CD4-positive, alpha-beta T cell treated with Interleukin-2 at 100 ng/mL for 4 hours (primary cell): ENCODE measurements around the gene KLHL17.

Experiments used
- DNase-seq: peaks from one replicate; pipeline ENCODE4 v3.0.0-alpha.2; 2020; ENCODE audit warnings: low spot score

The KLHL17 gene

GRCh38 chr1:923131-923990 lies 37.0 kb upstream of the KLHL17 start, which contains the start of gene SAMD11:
Gene SAMD11 (plus strand): TSS chr1:923923. CDS start chr1:924432, 509 bp downstream.
- DNase-seq, result peak; percentile 66

GRCh38 chr1:923991-924655 lies 36.3 kb upstream of the KLHL17 start:
- DNase-seq, result no peak

DNA sequence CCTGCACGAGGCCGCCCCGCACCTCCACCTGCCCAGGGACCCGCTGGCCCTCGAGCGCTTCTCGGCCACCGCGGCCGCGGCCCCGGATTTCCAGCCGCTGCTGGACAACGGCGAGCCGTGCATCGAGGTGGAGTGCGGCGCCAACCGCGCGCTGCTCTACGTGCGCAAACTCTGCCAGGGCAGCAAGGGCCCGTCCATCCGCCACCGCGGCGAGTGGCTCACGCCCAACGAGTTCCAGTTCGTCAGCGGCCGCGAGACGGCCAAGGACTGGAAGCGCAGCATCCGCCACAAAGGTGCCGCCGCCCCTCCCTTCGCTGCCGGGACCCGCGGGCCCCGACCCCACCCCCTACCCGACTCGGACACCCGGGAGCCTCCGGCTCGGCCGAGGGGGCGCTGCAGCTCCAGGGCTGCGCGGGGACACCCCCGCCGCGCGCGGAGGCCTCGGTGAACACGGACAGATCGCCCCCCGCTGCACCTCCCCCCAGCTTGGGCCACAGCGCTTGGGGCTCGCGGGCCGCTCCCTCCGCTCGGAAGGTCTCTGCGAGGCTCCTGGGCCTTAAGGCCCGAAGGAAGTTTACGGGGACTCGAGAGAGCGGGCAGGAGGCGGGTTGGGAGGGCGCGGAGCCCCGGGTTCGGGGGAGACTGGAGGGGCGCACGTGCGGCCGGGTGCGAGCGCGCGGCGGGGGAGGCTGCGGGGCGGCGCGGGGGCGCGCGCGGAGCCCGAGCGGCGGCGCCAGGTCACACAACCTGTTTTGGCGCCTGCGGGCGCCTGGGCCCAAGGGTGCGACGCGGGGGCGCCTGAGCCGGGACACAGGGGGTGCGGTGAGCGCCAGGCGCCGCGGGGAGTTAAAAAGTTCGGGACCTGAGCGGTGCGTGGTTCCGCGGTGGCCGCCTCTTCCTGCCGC lies 35.5 kb upstream of the KLHL17 start:
- no peak for DNase-seq

DNA sequence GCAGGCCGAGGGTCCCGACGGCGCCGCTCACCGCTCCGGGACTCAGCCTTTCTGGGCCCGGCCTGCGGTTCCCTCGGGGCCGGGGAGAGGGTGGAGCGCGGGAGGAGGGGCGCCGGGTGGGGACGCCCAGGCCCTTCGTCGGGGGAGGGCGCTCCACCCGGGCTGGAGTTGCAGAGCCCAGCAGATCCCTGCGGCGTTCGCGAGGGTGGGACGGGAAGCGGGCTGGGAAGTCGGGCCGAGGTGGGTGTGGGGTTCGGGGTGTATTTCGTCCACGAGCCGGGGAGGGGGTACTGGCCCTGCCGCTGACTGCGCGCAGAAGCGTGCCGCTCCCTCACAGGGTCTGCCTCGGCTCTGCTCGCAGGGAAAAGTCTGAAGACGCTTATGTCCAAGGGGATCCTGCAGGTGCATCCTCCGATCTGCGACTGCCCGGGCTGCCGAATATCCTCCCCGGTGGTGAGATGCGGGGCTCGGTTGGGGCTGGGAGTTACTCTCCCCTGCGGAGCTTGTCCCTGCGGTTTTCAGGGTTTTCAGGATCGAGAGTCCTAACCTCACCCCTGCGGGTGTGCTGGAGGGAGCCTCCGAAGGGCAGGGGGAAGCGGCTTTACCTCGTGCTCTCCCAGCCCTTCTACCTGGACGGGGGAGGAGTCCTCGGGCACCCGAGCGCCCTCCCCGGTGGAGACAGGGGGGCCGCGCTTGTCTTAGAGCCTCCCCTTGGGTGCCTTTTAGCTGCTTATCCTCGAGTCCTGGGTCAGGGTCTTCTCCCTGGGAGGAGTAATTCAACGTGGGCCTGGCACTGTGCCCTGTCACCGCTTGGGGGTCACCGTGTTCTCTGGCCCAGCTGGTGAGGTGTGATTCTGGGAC lies 34.6 kb upstream of the KLHL17 start:
- no peak for DNase-seq

GRCh38 chr1:927234-927633 lies 33.1 kb upstream of the KLHL17 start:
- DNase-seq, result no peak

- DNase-seq, result no peak
Observed at GRCh38 chr1:927748-928147, 32.6 kb upstream of the KLHL17 start.

GRCh38 chr1:928825-929661 lies 31.3 kb upstream of the KLHL17 start:
- no peak for DNase-seq

GRCh38 chr1:929712-930632 lies 30.4 kb upstream of the KLHL17 start:
- no peak for DNase-seq

DNA sequence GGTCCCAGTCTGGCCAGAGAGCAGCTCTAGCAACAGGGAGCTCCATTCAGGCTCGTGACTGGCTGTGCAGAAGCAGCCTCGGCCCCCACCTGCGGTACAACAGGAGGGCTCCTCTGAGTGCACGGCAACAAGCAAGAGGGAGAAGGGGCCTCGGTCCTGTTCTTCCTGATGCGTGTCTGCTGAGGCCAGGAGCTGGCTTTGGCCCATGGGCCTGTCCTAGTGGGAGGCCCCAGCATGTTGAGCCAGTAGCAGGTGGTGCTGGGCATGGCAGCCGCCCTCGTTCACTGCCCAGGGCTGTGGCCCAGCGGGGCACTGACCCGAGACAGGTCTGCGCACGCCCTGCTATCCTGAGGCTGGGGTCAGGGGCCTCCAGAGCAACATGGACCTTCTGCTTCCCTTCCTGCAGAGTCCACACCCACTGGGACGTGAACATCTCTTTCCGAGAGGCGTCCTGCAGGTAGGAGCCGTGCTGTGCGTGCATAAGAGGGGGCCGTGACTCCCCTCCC lies 29.7 kb upstream of the KLHL17 start:
- no peak for DNase-seq

GRCh38 chr1:931380-932172 lies 28.8 kb upstream of the KLHL17 start:
- DNase-seq, result no peak

DNA sequence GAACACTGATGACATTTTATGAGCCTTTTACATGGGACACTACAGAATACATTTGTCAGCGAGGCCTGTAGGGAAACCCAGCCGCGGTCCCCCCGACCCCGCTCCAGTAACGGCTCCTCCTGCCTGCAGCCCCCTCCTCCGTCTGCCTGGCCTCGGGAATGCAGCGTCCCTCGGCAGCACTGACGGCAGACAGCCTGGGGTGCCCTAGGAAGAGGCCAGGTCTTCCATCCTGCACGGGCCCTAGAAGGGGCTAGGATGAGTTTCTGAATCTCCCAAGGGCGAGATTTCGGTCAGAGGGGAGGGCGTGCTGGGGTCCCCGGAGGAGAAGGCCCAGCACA lies 28.2 kb upstream of the KLHL17 start:
- DNase-seq, result no peak

GRCh38 chr1:932776-933602 lies 27.4 kb upstream of the KLHL17 start:
- no peak for DNase-seq

DNA sequence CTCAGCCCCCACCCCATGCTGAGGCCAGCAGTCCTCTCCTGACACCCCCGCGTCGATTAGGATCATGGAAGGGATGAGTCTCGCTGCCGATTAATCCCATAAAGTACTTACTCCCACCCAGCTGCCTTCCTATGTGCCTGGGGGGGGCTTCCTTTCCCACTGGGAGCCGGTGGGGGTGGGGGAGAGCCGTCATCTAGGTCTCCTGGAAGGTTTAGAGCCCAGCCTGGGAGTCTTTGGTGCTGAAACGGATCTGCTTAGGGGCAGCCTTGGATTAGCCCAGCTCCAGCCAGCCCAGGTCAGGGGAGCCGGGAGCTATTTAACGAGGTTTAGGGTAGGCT lies 26.8 kb upstream of the KLHL17 start:
- DNase-seq, result no peak

- DNase-seq, result no peak
Observed at GRCh38 chr1:934991-935750, 25.2 kb upstream of the KLHL17 start.

DNA sequence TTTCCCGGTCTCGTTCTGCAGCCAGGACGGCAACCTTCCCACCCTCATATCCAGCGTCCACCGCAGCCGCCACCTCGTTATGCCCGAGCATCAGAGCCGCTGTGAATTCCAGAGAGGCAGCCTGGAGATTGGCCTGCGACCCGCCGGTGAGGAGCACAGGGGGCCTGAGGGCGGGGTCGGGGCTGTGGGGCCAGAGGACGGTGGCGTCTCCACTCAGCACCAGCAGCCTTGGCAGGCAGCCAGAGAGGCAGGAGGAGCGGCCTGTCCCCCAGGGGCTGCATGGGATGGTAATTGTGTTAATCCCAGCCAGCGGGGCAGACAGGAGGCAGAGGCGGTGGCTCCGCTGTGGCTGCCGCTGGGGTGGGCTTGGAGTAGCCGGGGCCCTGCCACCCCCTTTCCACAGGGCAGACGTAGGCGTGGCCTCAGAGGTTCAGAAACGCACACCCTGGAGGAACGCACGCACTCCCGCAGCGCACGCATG lies 24.6 kb upstream of the KLHL17 start:
- DNase-seq, result no peak

- DNase-seq, result no peak
Observed at GRCh38 chr1:936348-937264, 23.8 kb upstream of the KLHL17 start.
